ENCODE data around the gene PTPRF.

PTPRF gene

DNA sequence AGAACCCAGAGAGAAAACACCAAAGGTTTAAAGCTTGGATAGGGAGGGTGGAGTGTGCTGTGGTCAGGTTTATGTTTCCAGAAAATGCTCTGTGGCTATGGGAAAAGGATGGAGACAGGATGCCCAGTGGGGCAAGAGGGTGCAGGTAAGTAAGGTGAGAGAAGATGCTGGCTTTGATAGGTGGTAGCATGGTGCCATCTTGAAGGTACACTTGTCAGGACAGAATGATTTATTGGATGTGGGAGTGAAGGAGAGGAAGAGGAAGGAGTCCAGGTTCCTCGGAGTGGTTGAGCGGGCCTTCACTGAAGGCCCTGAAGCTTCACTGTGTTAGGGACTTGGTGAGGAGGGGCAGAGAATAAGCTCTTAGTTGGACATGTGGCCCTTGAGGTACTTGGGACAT lies 3.6 kb downstream of the PTPRF start:
- TF ChIP-seq, protein P1, sequence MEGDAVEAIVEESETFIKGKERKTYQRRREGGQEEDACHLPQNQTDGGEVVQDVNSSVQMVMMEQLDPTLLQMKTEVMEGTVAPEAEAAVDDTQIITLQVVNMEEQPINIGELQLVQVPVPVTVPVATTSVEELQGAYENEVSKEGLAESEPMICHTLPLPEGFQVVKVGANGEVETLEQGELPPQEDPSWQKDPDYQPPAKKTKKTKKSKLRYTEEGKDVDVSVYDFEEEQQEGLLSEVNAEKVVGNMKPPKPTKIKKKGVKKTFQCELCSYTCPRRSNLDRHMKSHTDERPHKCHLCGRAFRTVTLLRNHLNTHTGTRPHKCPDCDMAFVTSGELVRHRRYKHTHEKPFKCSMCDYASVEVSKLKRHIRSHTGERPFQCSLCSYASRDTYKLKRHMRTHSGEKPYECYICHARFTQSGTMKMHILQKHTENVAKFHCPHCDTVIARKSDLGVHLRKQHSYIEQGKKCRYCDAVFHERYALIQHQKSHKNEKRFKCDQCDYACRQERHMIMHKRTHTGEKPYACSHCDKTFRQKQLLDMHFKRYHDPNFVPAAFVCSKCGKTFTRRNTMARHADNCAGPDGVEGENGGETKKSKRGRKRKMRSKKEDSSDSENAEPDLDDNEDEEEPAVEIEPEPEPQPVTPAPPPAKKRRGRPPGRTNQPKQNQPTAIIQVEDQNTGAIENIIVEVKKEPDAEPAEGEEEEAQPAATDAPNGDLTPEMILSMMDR (IDR thresholded peaks at IDR 0.05) = no peak
- no peak overlapping the region for H3K4me3 ChIP-seq
- intact Hi-C loops (cut with DNase I; ENCODE audit: low total_unique reads) = loop anchor here (5.0 kb wide), 1 partner anchor 228 kb away; no protein-coding TSS in a partner anchor
- no peak for DNase-seq
- no peaks in the 10 kb centered on the region for H3K9me3 ChIP-seq
- no peaks in the 10 kb centered on the region for H3K27me3 ChIP-seq
- H3K36me3 ChIP-seq = no peaks in the 10 kb centered on the region
- peaks cover 0 to 60% (median 13%) of the 10 kb centered on the region in 4 donors for H3K4me1 ChIP-seq
- no peak overlapping the region for H3K27ac ChIP-seq

DNA sequence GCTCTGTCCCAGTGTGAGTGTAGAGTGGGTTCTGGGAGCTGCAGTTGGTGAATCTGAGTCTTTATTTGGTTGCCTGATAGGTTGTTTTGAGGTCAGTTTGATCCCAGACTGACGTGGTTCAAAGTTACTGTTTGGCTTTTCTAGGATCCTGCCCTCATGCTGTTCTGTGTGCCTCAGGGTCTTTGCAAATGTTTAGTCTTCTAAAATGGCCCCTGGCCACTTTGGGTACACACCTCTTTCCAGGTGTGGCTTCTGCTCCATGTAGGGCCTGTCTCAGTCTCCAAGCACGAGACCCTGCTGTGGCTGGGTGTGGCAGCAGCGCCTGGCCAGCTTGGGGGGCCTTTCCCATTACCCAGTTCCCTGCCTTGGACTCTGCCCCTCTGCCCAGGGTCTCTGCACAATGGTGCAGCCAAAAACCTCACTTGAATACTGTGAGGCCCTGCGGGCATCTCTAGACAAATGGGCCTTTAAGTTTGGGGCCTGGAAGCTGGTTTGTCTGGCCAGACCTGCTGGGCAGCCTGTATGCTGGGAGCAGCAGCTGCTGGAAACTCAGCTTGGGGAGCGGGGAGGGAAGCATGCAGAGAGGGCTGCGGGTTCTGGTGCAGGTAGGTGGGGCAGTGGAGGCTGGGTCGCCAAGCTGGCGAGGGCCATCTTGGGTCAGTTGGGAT lies 5.6 kb downstream of the PTPRF start:
- Histone ChIP-seq H3K27ac (no peak overlapping the region), H3K27me3 (no peaks in the 10 kb centered on the region), H3K9me3 (no peaks in the 10 kb centered on the region), H3K36me3 (no peaks in the 10 kb centered on the region), H3K4me1 (peaks cover 0 to 74% (median 27%) of the 10 kb centered on the region in 4 donors), H3K4me3 (no peak overlapping the region)
- DNase-seq = no peak
- TF ChIP-seq, protein P1 (IDR thresholded peaks at IDR 0.05) = no peak
- intact Hi-C loops (cut with DNase I; ENCODE audit: low total_unique reads) = no loop called here

DNA sequence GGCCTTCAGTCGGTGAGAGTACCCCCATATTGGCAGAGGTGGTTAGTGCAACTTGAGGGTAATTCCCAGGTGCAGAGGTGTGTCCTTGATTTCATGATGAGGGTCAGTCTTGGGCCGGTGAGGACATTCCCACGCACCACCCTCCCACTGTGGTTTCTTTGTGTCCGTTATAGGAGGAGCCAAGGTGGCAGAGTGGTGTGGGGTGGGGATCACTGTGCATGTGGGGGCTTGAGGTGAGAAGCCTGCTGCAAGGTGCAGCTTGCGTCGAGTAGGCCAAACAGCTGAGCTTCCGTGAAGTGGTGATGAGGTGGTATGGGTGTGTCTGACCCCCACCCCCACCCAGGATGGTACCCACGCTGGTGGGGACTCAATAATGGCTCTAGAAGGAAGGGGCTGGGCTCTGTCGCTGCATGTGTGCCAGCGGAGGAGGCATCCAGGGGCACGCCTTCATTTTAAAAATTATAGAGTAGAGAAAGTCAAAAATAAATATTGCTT lies 6.2 kb downstream of the PTPRF start:
- no peak overlapping the region for H3K4me3 ChIP-seq
- H3K27me3 ChIP-seq = no peaks in the 10 kb centered on the region
- H3K4me1 ChIP-seq = peaks cover 0 to 76% (median 30%) of the 10 kb centered on the region in 4 donors
- intact Hi-C loops (cut with DNase I; ENCODE audit: low total_unique reads) = no loop called here
- TF ChIP-seq, protein P1 (IDR thresholded peaks at IDR 0.05) = no peak
- H3K9me3 ChIP-seq = no peaks in the 10 kb centered on the region
- DNase-seq = no peak
- H3K36me3 ChIP-seq = no peaks in the 10 kb centered on the region
- H3K27ac ChIP-seq = no peak overlapping the region

DNA sequence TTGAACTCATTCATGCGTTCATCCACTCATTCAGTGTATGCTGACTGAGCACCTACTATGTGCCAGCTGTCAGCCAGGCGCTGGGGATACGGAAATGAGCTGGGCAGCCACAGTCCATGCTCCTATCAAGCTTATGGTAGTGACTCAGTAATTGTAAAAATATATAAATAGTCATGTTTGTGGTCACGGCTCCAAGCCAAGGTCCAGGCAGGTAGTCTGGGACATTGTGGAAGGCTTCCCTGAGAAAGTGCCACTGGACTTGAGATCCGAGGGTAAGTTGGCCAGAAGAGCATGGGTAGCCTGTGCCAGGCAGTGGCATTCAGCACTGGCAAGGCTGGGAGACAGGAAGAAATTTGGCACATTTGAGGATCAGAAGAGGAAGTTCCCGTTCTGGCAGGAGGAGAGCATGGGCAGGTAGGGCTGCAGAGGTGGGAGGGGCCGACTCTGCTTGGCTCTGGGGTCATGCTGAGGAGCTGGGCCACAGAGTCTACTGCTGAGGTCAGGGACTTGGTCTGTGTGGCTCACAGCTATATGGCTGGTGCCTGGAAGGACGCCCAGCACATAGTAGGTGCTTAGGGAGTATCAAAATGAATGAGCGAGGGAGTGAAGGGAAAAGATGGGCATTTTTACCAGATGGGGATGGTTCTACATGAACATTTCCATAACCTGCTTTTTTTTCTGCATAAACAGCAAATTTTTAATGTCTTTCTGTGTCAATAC lies 6.9 kb downstream of the PTPRF start:
- no peaks in the 10 kb centered on the region for H3K9me3 ChIP-seq
- peaks cover 0 to 76% (median 32%) of the 10 kb centered on the region in 4 donors for H3K4me1 ChIP-seq
- H3K36me3 ChIP-seq = no peaks in the 10 kb centered on the region
- TF ChIP-seq, protein P1 (IDR thresholded peaks at IDR 0.05) = no peak
- H3K27ac ChIP-seq = no peak overlapping the region
- H3K4me3 ChIP-seq = no peak overlapping the region
- intact Hi-C loops (cut with DNase I; ENCODE audit: low total_unique reads) = no loop called here
- no peaks in the 10 kb centered on the region for H3K27me3 ChIP-seq
- no peak for DNase-seq

DNA sequence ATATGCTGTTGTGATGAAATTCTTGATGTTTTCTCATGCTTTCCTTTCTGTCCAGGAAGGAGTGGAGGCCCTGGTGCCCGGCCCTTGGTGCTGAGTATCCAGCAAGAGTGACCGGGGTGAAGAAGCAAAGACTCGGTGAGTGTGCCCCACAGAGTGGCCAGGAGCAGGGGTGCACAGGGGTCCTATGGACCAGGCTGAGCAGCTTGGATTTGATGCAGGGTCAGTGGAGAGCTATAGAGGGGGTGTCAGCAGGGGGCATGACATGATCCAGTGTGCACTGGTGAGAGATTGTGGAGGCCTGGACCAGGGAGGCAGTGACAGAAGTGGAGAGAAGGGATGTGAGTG lies 7.4 kb downstream of the PTPRF start:
- H3K27ac ChIP-seq = no peak overlapping the region
- DNase-seq = no peak
- no peaks in the 10 kb centered on the region for H3K9me3 ChIP-seq
- TF ChIP-seq, protein P1 (IDR thresholded peaks at IDR 0.05) = no peak
- no peaks in the 10 kb centered on the region for H3K36me3 ChIP-seq
- peaks cover 0 to 77% (median 36%) of the 10 kb centered on the region in 4 donors for H3K4me1 ChIP-seq
- intact Hi-C loops (cut with DNase I; ENCODE audit: low total_unique reads) = no loop called here
- no peaks in the 10 kb centered on the region for H3K27me3 ChIP-seq
- no peak overlapping the region for H3K4me3 ChIP-seq

Measured in tibial artery (tissue), 4 donors.